H1 (cell line): ENCODE results near the gene SURF2. TPM values are rescaled to one million over a fixed set of nuclear protein-coding genes. Genes with fewer than 3 reads are reported as not detected.

Experiments
- CTCF ChIA-PET: fragments of 300-600 bp; sonication (Branson Sonifier 250); formaldehyde crosslinking; loops from one replicate; lab custom pipeline; 2021; ENCODE audit not compliant: partially characterized antibody; lab: Charles Lee
- POLR2A ChIA-PET: fragments of 300-600 bp; sonication (Branson Sonifier 250); formaldehyde crosslinking; loops from one replicate; lab custom pipeline; 2021; ENCODE audit warnings: inconsistent platforms; ENCODE audit not compliant: partially characterized antibody; lab: Charles Lee
- DNase-seq, 2 experiments: peaks; one replicate each; pipeline versions ENCODE4 v3.0.0 to v3.0.0-alpha.2; 2010 to 2022; ENCODE audit warnings: low spot score in 2 of 2, low read depth in 1 of 2, mixed read lengths in 1 of 2
- FAIRE-seq: peaks from 2 replicates; lab custom pipeline; 2011; peaks lifted over from hg19 to GRCh38; lab: Jason Lieb, UNC
- H2AFZ ChIP-seq: 2 replicates; pipeline ENCODE4 v1.8.1; 2012; ENCODE audit warnings: low read length, inconsistent platforms
- H2AK5ac ChIP-seq: 2 replicates; pipeline ENCODE4 v1.6.1; 2013; ENCODE audit warnings: low read depth, low read length
- H2BK120ac ChIP-seq: replicated peaks from 2 replicates; pipeline ENCODE3; 2013; ENCODE audit warnings: low read depth, low read length, inconsistent platforms
- H2BK12ac ChIP-seq: 2 replicates; pipeline ENCODE4 v1.6.1; 2013; ENCODE audit warnings: low read depth, low read length
- H2BK15ac ChIP-seq: 2 replicates; pipeline ENCODE4 v1.6.1; 2013; ENCODE audit warnings: low read length
- H2BK20ac ChIP-seq: 2 replicates; pipeline ENCODE4 v1.6.1; 2013; ENCODE audit warnings: low read length
- H2BK5ac ChIP-seq: 2 replicates; pipeline ENCODE4 v1.6.1; 2013; ENCODE audit warnings: low read depth, low read length
- H3K14ac ChIP-seq: 2 replicates; pipeline ENCODE4 v1.6.1; 2013; ENCODE audit warnings: inconsistent platforms; ENCODE audit not compliant: insufficient read length
- H3K18ac ChIP-seq: 2 replicates; pipeline ENCODE4 v1.6.1; 2013; ENCODE audit warnings: low read length; ENCODE audit errors: extremely low read depth
- H3K23ac ChIP-seq: 2 replicates; pipeline ENCODE4 v1.6.1; 2013; ENCODE audit warnings: inconsistent platforms; ENCODE audit not compliant: insufficient read length
- H3K23me2 ChIP-seq: 2 replicates; pipeline ENCODE4 v1.6.1; 2013; ENCODE audit warnings: low read depth, low read length
- H3K27ac ChIP-seq: 2 replicates; pipeline ENCODE4 v1.6.1; 2011; ENCODE audit warnings: low read depth, low read length, inconsistent platforms
- H3K27me3 ChIP-seq, 4 experiments: replicated peaks in 1 of 4; 1 replicate in 1 of 4; 2 replicates in 3 of 4; pipeline versions ENCODE4 v1.6.1 to v1.8.1; 2011 to 2013; ENCODE audit warnings: low read length in 3 of 4, mild to moderate bottlenecking in 3 of 4, inconsistent platforms in 2 of 4, mixed read lengths in 2 of 4, moderate library complexity in 1 of 4; ENCODE audit not compliant: control insufficient read depth in 3 of 4, insufficient read depth in 3 of 4; ENCODE audit errors: extremely low read depth in 1 of 4
- H3K36me3 ChIP-seq, 4 experiments: 2 replicates each; pipeline versions ENCODE4 v1.6.1 to v1.8.1; 2011 to 2013; ENCODE audit warnings: mild to moderate bottlenecking in 4 of 4, low read length in 3 of 4, moderate library complexity in 2 of 4, control low read depth in 1 of 4, inconsistent platforms in 1 of 4; ENCODE audit not compliant: insufficient read depth in 4 of 4, control insufficient read depth in 2 of 4
- H3K4ac ChIP-seq: replicated peaks from 2 replicates; pipeline ENCODE3; 2013; ENCODE audit warnings: low read length, low read depth, mixed read lengths, inconsistent platforms; ENCODE audit not compliant: insufficient read length
- H3K4me1 ChIP-seq, 4 experiments: replicated peaks in 1 of 4; 1 replicate in 1 of 4; 2 replicates in 3 of 4; pipeline versions ENCODE4 v1.6.1 to v1.8.1; 2011 to 2013; ENCODE audit warnings: low read length in 3 of 4, inconsistent platforms in 2 of 4, mixed read lengths in 1 of 4; ENCODE audit not compliant: insufficient read depth in 4 of 4, control insufficient read depth in 3 of 4
- H3K4me2 ChIP-seq, 2 experiments: 2 replicates each; pipeline versions ENCODE4 v1.6.1 to v1.8.1; 2011 to 2013; ENCODE audit warnings: low read depth in 2 of 2, low read length in 2 of 2, control low read depth in 1 of 2, inconsistent platforms in 1 of 2, mild to moderate bottlenecking in 1 of 2; ENCODE audit not compliant: insufficient read depth in 1 of 2
- H3K4me3 ChIP-seq, 4 experiments: fragments of 200-600, 300-600 bp in 1 of 4; sonication (generic), shearing (Covaris generic), sonication (Bioruptor Twin) in 1 of 4; 2 replicates each; pipeline versions ENCODE4 v1.5.1 to v1.8.1; 2011 to 2016; ENCODE audit warnings: low read length in 4 of 4, low read depth in 3 of 4, control low read depth in 2 of 4, inconsistent platforms in 2 of 4, mild to moderate bottlenecking in 2 of 4, mixed read lengths in 1 of 4, moderate library complexity in 1 of 4; ENCODE audit not compliant: insufficient read depth in 2 of 4; ENCODE audit errors: extremely low read depth in 1 of 4
- H3K56ac ChIP-seq: replicated peaks from 2 replicates; pipeline ENCODE3; 2013; ENCODE audit warnings: low read depth, mild to moderate bottlenecking, mixed read lengths, low read length, inconsistent platforms; ENCODE audit not compliant: insufficient read length
- H3K79me1 ChIP-seq: 2 replicates; pipeline ENCODE4 v1.6.1; 2013; ENCODE audit warnings: low read depth, low read length, control low read depth
- H3K79me2 ChIP-seq, 2 experiments: 2 replicates each; pipeline versions ENCODE4 v1.6.1 to v1.8.1; 2012 to 2013; ENCODE audit warnings: low read length in 2 of 2, mild to moderate bottlenecking in 2 of 2, inconsistent platforms in 1 of 2; ENCODE audit not compliant: insufficient read depth in 2 of 2, control insufficient read depth in 1 of 2
- H3K9ac ChIP-seq, 4 experiments: replicated peaks in 1 of 4; 1 replicate in 1 of 4; 2 replicates in 3 of 4; pipeline versions ENCODE4 v1.6.1 to v1.8.1; 2011 to 2013; ENCODE audit warnings: low read depth in 3 of 4, low read length in 3 of 4, control low read depth in 2 of 4, mild to moderate bottlenecking in 2 of 4, moderate library complexity in 2 of 4, inconsistent platforms in 1 of 4; ENCODE audit errors: extremely low read depth in 1 of 4
- H3K9me3 ChIP-seq, 2 experiments: 2 replicates each; pipeline versions ENCODE4 v1.6.1 to v1.8.1; 2012 to 2013; ENCODE audit warnings: mild to moderate bottlenecking in 2 of 2, moderate library complexity in 2 of 2, control low read depth in 1 of 2, inconsistent platforms in 1 of 2, low read depth in 1 of 2, low read length in 1 of 2, mixed read lengths in 1 of 2; ENCODE audit not compliant: insufficient read depth in 2 of 2
- H4K20me1 ChIP-seq, 2 experiments: replicated peaks in 1 of 2; 2 replicates each; pipeline versions ENCODE3 to v1.8.1; 2011 to 2013; ENCODE audit warnings: inconsistent platforms in 2 of 2, low read length in 2 of 2, mild to moderate bottlenecking in 1 of 2; ENCODE audit not compliant: insufficient read depth in 2 of 2, control insufficient read depth in 1 of 2
- H4K5ac ChIP-seq: 2 replicates; pipeline ENCODE4 v1.6.1; 2013; ENCODE audit warnings: low read length, low read depth, mixed read lengths, inconsistent platforms; ENCODE audit not compliant: insufficient read length
- H4K8ac ChIP-seq: 2 replicates; pipeline ENCODE4 v1.8.0; 2013; ENCODE audit warnings: mild to moderate bottlenecking, moderate library complexity, low read length, inconsistent platforms; ENCODE audit not compliant: insufficient read depth; ENCODE audit errors: extremely low read depth
- H4K91ac ChIP-seq: replicated peaks from 2 replicates; pipeline ENCODE3; 2013; ENCODE audit warnings: low read length, mixed read lengths, inconsistent platforms; ENCODE audit not compliant: insufficient read length
- HDAC6 ChIP-seq: IDR thresholded peaks from one replicate; pipeline ENCODE4 v1.7.1; 2012; ENCODE audit warnings: low read depth, mild to moderate bottlenecking, inconsistent platforms, low read length, moderate library complexity
- SP4 ChIP-seq: IDR thresholded peaks from 2 replicates; pipeline ENCODE4 v1.6.1; 2012; ENCODE audit warnings: low read length, inconsistent platforms
- WGBS, 2 experiments: shearing (Covaris generic) in 1 of 2; methylation state at CpG; one replicate each; pipeline versions ENCODE4 v1.1.6 to v1.1.7; 2013 to 2015; ENCODE audit warnings: low lambda C conversion rate in 2 of 2, mixed read lengths in 2 of 2, inconsistent platforms in 1 of 2, low coverage in 1 of 2, missing lambda C conversion rate in 1 of 2; ENCODE audit not compliant: insufficient replicate concordance in 2 of 2, insufficient coverage in 1 of 2, insufficient read length in 1 of 2; ENCODE audit errors: extremely low coverage in 1 of 2, missing lambda C conversion rate in 1 of 2; 5-methylcytosine and 5-hydroxymethylcytosine counted together
- polyA plus RNA-seq, 7 experiments: library from polyadenylated mRNA; depleted of rRNA in 3 of 7; stranded (reverse) in 5 of 7; unstranded in 2 of 7; fragments of >200 nt in 5 of 7; fragments of 200-250 nt in 2 of 7; gene quantifications; 1 replicate in 5 of 7; 2 replicates in 1 of 7; 4 replicates in 1 of 7; pipeline versions ENCODE4 v1.2.1 to v1.2.3, GENCODE V29; 2011 to 2013; ENCODE audit warnings: missing spikeins in 2 of 7, mixed read lengths in 2 of 7
- total RNA-seq: library from RNA; stranded (reverse); fragmentation: NEBNext Ultra II Directional; extraction: Animal tissue kit (Norgen Biotek cat#: 25700); gene quantifications from 2 replicates; pipeline ENCODE4 v1.2.1, GENCODE V29; 2021

Gene SURF2
- total and polyA plus RNA-seq, 2 of the 8 experiments (the other 6 are each of a cell fraction or from before 2014, with no cell fraction given) = 36.6 to 37.7 TPM

- no peak for FAIRE-seq
Measured at GRCh38 chr9:133322701-133323100, 33.6 kb upstream of the SURF2 start.

More at GRCh38 chr9:133322701-133323100, 33.6 kb upstream of the SURF2 start:
- no peak overlapping the region for H2AK5ac ChIP-seq
- H3K23ac ChIP-seq = no peak overlapping the region
- no peak overlapping the region for H2AFZ ChIP-seq
- no peak overlapping the region for H3K4ac ChIP-seq
- H2BK120ac ChIP-seq = no peak overlapping the region
- H3K23me2 ChIP-seq = no peaks in the 10 kb centered on the region
- H3K9me3 ChIP-seq = peaks cover 10 to 16% of the 10 kb centered on the region in 2 experiments
- no peak overlapping the region for H3K14ac ChIP-seq
- H3K27me3 ChIP-seq = no peaks in the 10 kb centered on the region
- no peak for TF ChIP-seq SP4
- TF ChIP-seq HDAC6 = no peak
- no peak overlapping the region for H3K4me2 ChIP-seq
- H3K56ac ChIP-seq = no peak overlapping the region
- CTCF ChIA-PET = interaction anchor here (0.9 to 1.2 kb wide), 3 partner anchors 8 to 136 kb away, joined by 3 to 4 read pairs (median 4); no protein-coding TSS in a partner anchor
- H2BK15ac ChIP-seq = no peak overlapping the region
- H2BK5ac ChIP-seq = no peak overlapping the region
- 90% methylated on average over 14 of the region's 14 CpGs; no CpG with 5 or more reads in 1 of the 2 experiments for WGBS, 2 experiments
- H3K18ac ChIP-seq = no peak overlapping the region
- no peaks in the 10 kb centered on the region for H4K20me1 ChIP-seq
- no peak overlapping the region for H4K91ac ChIP-seq
- H4K5ac ChIP-seq = no peak overlapping the region
- POLR2A ChIA-PET = interaction anchor here (1.0 to 1.5 kb wide), 2 partner anchors 8 to 29 kb away, joined by 6 to 7 read pairs; no protein-coding TSS in a partner anchor
- H3K79me2 ChIP-seq = no peaks in the 10 kb centered on the region
- H2BK12ac ChIP-seq = no peak overlapping the region
- H3K4me3 ChIP-seq = no peak overlapping the region
- no peak for DNase-seq
- no peaks in the 10 kb centered on the region for H3K36me3 ChIP-seq
- H3K9ac ChIP-seq = no peak overlapping the region
- H4K8ac ChIP-seq = no peak overlapping the region
- H3K27ac ChIP-seq = no peak overlapping the region
- no peak overlapping the region for H2BK20ac ChIP-seq
- no peaks in the 10 kb centered on the region for H3K79me1 ChIP-seq
- H3K4me1 ChIP-seq = no peaks in the 10 kb centered on the region
